ENCODE data around the gene GPC6.

Gene GPC6

DNA sequence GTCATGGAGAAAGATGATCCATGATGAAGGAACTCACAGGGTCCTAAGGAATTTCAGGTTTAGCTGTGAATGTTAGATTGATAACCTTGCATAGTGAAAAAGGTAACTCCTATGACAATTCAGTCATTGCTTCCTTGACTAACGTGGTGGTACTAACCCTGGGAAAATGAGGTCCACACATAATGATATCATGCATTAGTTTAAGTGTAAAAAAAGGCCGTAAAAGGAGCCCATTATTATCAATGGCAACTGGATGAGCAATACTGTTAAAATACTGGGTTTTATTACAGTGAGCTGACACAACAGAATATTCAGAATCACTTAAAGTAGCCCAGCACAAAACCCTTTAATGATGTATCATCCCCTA is 737.5 kb downstream of the GPC6 start:
- no peak overlapping the region for H3K4me3 ChIP-seq (ENCODE audit: low read depth, low read length)
- no peak for DNase-seq (ENCODE audit: low read depth, low spot score)
- in situ Hi-C loops (cut with HindIII; ENCODE audit: low sequenced_read_pairs), result no loop called here

DNA sequence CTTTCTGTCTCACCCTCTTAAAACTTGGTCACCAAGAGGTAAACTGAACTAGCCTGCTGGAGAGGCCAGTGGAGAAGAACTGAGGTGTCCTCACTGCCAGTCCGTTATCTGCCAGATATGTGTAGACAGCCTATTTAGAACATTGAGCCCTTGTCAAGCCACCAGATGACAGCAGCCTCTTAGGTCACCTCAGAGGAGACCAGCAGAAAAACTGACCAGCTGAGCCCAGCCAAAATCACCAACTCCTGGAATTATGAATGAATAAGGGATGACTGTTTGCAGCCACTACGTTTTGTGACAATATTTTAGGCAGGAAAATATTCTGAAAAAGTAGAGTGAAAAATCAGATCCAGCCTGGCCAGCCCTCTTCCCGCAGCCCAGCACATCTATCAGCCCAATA is 739.0 kb downstream of the GPC6 start:
- in situ Hi-C loops (cut with HindIII; ENCODE audit: low sequenced_read_pairs), result no loop called here
- no peak for DNase-seq (ENCODE audit: low read depth, low spot score)
- no peak overlapping the region for H3K4me3 ChIP-seq (ENCODE audit: low read depth, low read length)
- TF ChIP-seq, protein P1, sequence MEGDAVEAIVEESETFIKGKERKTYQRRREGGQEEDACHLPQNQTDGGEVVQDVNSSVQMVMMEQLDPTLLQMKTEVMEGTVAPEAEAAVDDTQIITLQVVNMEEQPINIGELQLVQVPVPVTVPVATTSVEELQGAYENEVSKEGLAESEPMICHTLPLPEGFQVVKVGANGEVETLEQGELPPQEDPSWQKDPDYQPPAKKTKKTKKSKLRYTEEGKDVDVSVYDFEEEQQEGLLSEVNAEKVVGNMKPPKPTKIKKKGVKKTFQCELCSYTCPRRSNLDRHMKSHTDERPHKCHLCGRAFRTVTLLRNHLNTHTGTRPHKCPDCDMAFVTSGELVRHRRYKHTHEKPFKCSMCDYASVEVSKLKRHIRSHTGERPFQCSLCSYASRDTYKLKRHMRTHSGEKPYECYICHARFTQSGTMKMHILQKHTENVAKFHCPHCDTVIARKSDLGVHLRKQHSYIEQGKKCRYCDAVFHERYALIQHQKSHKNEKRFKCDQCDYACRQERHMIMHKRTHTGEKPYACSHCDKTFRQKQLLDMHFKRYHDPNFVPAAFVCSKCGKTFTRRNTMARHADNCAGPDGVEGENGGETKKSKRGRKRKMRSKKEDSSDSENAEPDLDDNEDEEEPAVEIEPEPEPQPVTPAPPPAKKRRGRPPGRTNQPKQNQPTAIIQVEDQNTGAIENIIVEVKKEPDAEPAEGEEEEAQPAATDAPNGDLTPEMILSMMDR (IDR thresholded peaks at IDR 0.05; ENCODE audit: low read depth, low read length), result no peak

More for the DNA sequence above, 737.5 kb downstream of the GPC6 start:
- TF ChIP-seq, protein P1 (IDR thresholded peaks at IDR 0.05; ENCODE audit: low read depth, low read length), result no peak

DNA sequence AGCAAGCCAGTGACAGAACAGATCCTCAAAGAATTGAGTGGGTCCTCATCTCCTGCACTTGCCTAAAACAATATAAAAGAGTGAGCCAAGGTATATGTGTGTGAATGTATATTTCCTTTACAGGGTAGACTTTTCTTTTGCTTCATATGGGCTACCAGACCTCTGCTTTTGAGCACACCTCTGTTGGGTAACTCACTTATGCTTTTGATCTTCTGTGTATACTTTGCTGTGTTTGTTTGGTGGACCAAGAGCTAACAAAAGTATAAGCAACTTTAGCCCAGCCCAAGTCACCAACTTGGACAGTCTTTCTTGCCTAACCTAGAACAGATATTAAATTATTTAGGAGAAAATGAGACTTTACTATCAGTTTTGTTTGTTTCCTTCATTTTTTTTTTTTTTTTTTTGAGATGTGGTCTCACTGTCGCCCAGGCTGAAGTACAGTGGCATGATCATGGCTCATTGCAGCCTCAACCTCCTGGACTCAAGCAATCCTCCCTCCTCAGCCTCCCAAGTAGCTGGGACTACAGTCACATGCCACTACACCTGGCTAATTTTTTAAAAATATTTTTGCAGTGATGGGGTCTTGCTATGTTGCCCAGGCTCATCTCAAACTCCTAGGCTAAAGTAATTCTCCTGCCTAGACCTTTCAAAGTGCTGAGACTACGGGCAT is 739.8 kb downstream of the GPC6 start:
- DNase-seq (ENCODE audit: low read depth, low spot score), result no peak
- H3K4me3 ChIP-seq (ENCODE audit: low read depth, low read length), result no peak overlapping the region
- TF ChIP-seq, protein P1 (IDR thresholded peaks at IDR 0.05; ENCODE audit: low read depth, low read length), result no peak
- in situ Hi-C loops (cut with HindIII; ENCODE audit: low sequenced_read_pairs), result no loop called here

DNA sequence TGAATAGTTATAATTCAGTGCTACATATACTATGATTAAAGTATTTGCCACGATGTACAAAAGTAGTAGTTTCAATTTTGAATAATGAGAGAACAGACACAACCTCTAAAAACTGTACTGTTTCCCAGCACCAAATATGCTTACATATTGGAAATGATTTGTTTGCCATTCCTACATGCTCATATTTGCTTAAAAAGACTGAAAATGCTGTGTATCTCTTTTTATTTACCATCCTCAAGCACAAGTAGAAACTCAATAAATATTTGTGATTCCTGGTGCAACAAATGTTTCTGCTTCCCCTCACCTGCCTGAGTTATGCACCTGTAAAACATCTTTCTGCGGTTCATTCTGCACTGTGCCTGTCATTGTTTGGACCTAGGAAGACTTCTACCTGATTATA is 740.7 kb downstream of the GPC6 start:
- in situ Hi-C loops (cut with HindIII; ENCODE audit: low sequenced_read_pairs), result no loop called here
- no peak overlapping the region for H3K4me3 ChIP-seq (ENCODE audit: low read depth, low read length)
- TF ChIP-seq, protein P1 (IDR thresholded peaks at IDR 0.05; ENCODE audit: low read depth, low read length), result no peak
- no peak for DNase-seq (ENCODE audit: low read depth, low spot score)

DNA sequence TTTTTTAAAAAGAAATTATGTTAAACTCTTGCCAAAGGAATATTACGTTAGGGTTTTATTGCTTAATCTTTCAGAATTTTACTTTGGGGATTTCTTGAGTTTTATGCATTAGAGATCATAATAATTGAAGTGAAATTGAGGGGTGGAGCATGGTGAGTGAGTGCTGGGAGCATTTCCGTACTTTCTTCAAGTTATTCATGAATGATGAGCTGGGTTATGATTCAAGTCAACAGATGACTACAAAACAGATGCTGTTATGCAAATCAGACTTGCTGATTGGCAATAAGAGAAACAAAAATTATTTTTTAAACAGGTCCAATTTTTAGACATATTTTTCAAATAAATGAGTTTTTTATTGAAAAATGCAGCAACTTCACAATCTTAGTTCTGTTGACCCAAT is 748.6 kb downstream of the GPC6 start:
- no peak overlapping the region for H3K4me3 ChIP-seq (ENCODE audit: low read depth, low read length)
- TF ChIP-seq, protein P1 (IDR thresholded peaks at IDR 0.05; ENCODE audit: low read depth, low read length), result no peak
- in situ Hi-C loops (cut with HindIII; ENCODE audit: low sequenced_read_pairs), result no loop called here
- DNase-seq (ENCODE audit: low read depth, low spot score), result no peak

DNA sequence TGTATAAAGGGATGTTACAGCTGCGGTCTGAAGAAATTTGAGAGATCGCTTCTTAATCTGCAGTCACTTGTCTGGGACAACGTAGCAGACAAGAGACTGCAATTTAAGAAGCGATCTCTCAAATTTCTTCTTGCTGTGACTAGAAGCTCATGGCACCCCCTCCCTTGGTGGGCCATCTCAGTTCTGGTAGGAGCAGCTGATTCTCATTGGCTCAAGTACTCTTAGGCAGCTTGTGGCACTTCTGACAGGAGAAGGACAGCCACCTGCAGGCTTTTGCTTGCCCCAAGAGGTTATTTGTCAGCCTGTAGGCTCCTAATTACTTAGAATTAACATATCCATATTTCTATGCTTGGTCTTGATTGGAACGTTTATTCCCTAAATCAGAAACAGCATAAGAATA is 749.9 kb downstream of the GPC6 start:
- H3K4me3 ChIP-seq (ENCODE audit: low read depth, low read length), result no peak overlapping the region
- TF ChIP-seq, protein P1 (IDR thresholded peaks at IDR 0.05; ENCODE audit: low read depth, low read length), result no peak
- in situ Hi-C loops (cut with HindIII; ENCODE audit: low sequenced_read_pairs), result no loop called here
- DNase-seq (ENCODE audit: low read depth, low spot score), result no peak
